H1 (cell line): ENCODE data around the gene GTF2F2.

Experiments used
- ASH2L ChIP-seq: fragments of 200-600, 300-600 bp; sonication (generic); IDR thresholded peaks from one replicate; pipeline ENCODE4 v1.7.1; 2017; ENCODE audit warnings: low read length
- CBX5 ChIP-seq: fragments of 300-800, 300-1000 bp; sonication (generic); IDR thresholded peaks from 2 replicates; pipeline ENCODE4 v1.7.1; 2016; ENCODE audit warnings: antibody characterized with exemption, low read length, low read depth
- CBX8 ChIP-seq: fragments of 300-800, 300-1000 bp; sonication (generic); IDR thresholded peaks from 2 replicates; pipeline ENCODE4 v1.7.1; 2016; ENCODE audit warnings: low read depth, low read length, borderline replicate concordance
- CHD1 ChIP-seq: IDR thresholded peaks from 2 replicates; pipeline ENCODE4 v1.6.1; 2012; ENCODE audit warnings: low read depth, low read length, improper control_type of control experiment
- CHD2 ChIP-seq: IDR thresholded peaks from 2 replicates; pipeline ENCODE4 v1.6.1; 2012; ENCODE audit warnings: low read length, improper control_type of control experiment
- CTBP2 ChIP-seq: IDR thresholded peaks from 2 replicates; pipeline ENCODE4 v1.7.0; 2011; ENCODE audit warnings: borderline replicate concordance, mild to moderate bottlenecking, moderate library complexity, mixed read lengths, low read length; ENCODE audit not compliant: insufficient read depth, insufficient read length
- EZH2 ChIP-seq: fragments of 200-600 bp; sonication (generic); IDR thresholded peaks from 2 replicates; pipeline ENCODE4 v1.7.1; 2012; ENCODE audit warnings: low read depth, mild to moderate bottlenecking, moderate library complexity, low read length, inconsistent platforms; ENCODE audit not compliant: severe bottlenecking
- GTF2F1 ChIP-seq: IDR thresholded peaks from 2 replicates; pipeline ENCODE4 v1.6.1; 2012; ENCODE audit warnings: low read depth, low read length, improper control_type of control experiment, borderline replicate concordance
- KDM5A ChIP-seq: fragments of 200-600 bp; IDR thresholded peaks from 2 replicates; pipeline ENCODE4 v1.7.1; 2012; ENCODE audit warnings: mild to moderate bottlenecking, low read length, inconsistent platforms, mixed read lengths
- MAFK ChIP-seq: IDR thresholded peaks from 2 replicates; pipeline ENCODE4 v1.6.1; 2012; ENCODE audit warnings: low read depth, mild to moderate bottlenecking, improper control_type of control experiment, low read length
- POLR2A ChIP-seq, 2 experiments: IDR thresholded peaks; 1 replicate in 1 of 2; 2 replicates in 1 of 2; pipeline ENCODE4 v1.6.1; 2011; ENCODE audit warnings: low read depth in 2 of 2, low read length in 2 of 2, mild to moderate bottlenecking in 2 of 2; ENCODE audit errors: control extremely low read depth in 1 of 2
- SP1 ChIP-seq: IDR thresholded peaks from 2 replicates; pipeline ENCODE4 v1.6.1; 2011; ENCODE audit warnings: low read depth, low read length
- TF ChIP-seq, protein P1 (sequence below), 3 experiments: IDR thresholded peaks; 1 replicate in 2 of 3; 2 replicates in 1 of 3; pipeline versions ENCODE4 v1.5.1 to v1.6.1; 2011; ENCODE audit warnings: low read length in 3 of 3, mild to moderate bottlenecking in 3 of 3, inconsistent platforms in 2 of 3, low read depth in 1 of 3, moderate library complexity in 1 of 3; ENCODE audit not compliant: insufficient read depth in 1 of 3; ENCODE audit errors: control extremely low read depth in 1 of 3
- TF ChIP-seq, protein P2 (sequence below): IDR thresholded peaks from 2 replicates; pipeline ENCODE4 v1.6.1; 2012; ENCODE audit warnings: low read length, inconsistent platforms

DNA sequence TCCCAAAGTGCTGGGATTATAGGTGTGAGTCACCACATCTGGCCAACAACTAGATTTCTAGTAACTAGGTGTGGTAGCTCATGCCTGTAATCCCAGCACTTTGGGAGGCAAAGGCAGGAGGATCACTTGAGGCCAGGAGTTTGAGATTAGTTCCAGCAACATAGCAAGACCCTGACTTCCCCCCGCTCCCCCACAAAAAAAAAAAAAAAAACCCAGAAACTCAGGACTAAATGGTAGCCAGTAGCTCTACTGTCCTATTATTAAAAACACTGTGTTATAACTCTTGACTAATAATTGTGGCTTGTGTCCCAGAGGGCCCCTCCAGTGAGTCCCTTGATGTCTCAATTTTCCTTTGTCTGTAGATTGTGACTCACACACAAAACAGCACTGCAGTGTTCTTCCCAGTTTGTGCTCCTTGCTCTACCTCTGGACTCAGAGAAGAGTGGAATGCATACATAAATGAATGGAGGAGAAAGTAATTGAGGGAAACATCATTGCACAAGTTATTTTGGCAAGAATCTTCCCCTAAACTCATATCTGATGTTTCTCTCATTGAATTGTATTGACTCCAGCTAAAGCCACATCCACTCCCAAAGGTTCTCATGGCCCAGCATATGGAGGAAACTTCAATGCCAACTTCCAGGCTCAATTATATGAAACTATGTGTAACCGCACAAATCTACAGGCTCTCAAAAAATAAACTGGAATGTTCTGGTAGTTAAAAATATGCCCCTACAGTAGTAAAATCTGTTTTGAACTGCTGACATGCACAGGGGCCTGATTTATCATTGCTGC is 211.9 kb downstream of the GTF2F2 start:
- TF ChIP-seq EZH2 (no peak), CTBP2 (no peak), ASH2L (no peak), MAFK (no peak), CBX5 (no peak), KDM5A (no peak), POLR2A (IDR thresholded peaks at IDR 0.05; ENCODE audit: control extremely low read depth in 1 of 2, low read depth in 2 of 2, low read length in 2 of 2) (peak; percentile 4 to 39; a peak in 1 of 3 replicates), SP1 (no peak), CBX8 (no peak), CHD1 (no peak), CHD2 (no peak), GTF2F1 (no peak)
- TF ChIP-seq, protein P1, sequence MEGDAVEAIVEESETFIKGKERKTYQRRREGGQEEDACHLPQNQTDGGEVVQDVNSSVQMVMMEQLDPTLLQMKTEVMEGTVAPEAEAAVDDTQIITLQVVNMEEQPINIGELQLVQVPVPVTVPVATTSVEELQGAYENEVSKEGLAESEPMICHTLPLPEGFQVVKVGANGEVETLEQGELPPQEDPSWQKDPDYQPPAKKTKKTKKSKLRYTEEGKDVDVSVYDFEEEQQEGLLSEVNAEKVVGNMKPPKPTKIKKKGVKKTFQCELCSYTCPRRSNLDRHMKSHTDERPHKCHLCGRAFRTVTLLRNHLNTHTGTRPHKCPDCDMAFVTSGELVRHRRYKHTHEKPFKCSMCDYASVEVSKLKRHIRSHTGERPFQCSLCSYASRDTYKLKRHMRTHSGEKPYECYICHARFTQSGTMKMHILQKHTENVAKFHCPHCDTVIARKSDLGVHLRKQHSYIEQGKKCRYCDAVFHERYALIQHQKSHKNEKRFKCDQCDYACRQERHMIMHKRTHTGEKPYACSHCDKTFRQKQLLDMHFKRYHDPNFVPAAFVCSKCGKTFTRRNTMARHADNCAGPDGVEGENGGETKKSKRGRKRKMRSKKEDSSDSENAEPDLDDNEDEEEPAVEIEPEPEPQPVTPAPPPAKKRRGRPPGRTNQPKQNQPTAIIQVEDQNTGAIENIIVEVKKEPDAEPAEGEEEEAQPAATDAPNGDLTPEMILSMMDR (IDR thresholded peaks at IDR 0.05; ENCODE audit: control extremely low read depth in 1 of 3, insufficient read depth in 1 of 3, low read depth in 1 of 3, low read length in 3 of 3): no peak
- TF ChIP-seq, protein P2, sequence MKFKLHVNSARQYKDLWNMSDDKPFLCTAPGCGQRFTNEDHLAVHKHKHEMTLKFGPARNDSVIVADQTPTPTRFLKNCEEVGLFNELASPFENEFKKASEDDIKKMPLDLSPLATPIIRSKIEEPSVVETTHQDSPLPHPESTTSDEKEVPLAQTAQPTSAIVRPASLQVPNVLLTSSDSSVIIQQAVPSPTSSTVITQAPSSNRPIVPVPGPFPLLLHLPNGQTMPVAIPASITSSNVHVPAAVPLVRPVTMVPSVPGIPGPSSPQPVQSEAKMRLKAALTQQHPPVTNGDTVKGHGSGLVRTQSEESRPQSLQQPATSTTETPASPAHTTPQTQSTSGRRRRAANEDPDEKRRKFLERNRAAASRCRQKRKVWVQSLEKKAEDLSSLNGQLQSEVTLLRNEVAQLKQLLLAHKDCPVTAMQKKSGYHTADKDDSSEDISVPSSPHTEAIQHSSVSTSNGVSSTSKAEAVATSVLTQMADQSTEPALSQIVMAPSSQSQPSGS: no peak
